ENCODE results near the gene CAB39L.

DNA sequence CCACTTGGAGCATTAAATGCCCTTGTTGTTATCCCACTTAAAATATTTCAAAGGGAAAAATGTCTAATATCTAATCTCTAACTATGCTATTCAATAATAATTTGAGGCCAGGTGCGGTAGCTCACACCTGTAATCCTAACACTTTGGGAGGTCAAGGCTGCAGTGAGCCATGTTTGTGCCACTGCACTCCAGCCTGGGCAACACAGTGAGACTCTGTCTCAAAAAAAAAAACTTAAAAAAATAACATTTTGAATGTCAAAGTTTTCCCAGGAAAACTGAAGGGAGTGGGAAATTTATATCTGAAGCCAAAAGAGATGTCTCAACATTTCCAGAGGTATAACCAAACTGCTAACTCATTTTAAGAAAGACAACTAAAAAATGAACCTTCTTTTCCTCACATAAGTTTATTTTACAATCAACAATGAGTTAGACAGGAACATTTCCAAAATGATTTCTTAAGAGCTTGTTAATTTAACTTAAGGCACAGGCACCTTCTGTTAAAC lies 47.9 kb downstream of the CAB39L start:
- TF ChIP-seq, protein P1, sequence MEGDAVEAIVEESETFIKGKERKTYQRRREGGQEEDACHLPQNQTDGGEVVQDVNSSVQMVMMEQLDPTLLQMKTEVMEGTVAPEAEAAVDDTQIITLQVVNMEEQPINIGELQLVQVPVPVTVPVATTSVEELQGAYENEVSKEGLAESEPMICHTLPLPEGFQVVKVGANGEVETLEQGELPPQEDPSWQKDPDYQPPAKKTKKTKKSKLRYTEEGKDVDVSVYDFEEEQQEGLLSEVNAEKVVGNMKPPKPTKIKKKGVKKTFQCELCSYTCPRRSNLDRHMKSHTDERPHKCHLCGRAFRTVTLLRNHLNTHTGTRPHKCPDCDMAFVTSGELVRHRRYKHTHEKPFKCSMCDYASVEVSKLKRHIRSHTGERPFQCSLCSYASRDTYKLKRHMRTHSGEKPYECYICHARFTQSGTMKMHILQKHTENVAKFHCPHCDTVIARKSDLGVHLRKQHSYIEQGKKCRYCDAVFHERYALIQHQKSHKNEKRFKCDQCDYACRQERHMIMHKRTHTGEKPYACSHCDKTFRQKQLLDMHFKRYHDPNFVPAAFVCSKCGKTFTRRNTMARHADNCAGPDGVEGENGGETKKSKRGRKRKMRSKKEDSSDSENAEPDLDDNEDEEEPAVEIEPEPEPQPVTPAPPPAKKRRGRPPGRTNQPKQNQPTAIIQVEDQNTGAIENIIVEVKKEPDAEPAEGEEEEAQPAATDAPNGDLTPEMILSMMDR (IDR thresholded peaks at IDR 0.05 in 8 of 11, conservative IDR thresholded peaks at IDR 0.05 in 3 of 11), result no peak
- no peak for TF ChIP-seq POLR2AphosphoS5 (IDR thresholded peaks at IDR 0.05)
